GM21423 (cell line): ENCODE measurements around the gene OR10A5.
"Not testable (repeated sequence)": the region's sequence is repeated elsewhere in the genome, so short reads cannot be mapped to it uniquely, and the experiment has no call there.

Source experiments
- ATAC-seq: cut with Tn5 transposase; IDR thresholded peaks from one replicate; pipeline ENCODE4 v1.9.1; 2021; ENCODE audit warnings: mild to moderate bottlenecking, moderate library complexity; ENCODE audit not compliant: unreplicated experiment

The OR10A5 gene

GRCh38 chr11:6875761-6876160, 30.3 kb downstream of the OR10A5 start:
- no peak for ATAC-seq

- no peak for ATAC-seq
Observed at GRCh38 chr11:6876325-6876724, 30.8 kb downstream of the OR10A5 start, which contains the start of gene OR10A4. TSS of gene OR10A4 (plus strand) at chr11:6876625. CDS start at chr11:6876648, 23 bp downstream.

DNA sequence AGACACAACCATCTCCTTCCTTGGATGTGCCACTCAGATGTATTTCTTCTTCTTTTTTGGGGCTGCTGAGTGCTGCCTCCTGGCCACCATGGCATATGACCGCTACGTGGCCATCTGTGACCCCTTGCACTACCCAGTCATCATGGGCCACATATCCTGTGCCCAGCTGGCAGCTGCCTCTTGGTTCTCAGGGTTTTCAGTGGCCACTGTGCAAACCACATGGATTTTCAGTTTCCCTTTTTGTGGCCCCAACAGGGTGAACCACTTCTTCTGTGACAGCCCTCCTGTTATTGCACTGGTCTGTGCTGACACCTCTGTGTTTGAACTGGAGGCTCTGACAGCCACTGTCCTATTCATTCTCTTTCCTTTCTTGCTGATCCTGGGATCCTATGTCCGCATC, 31.4 kb downstream of the OR10A5 start:
- ATAC-seq = no peak

- ATAC-seq = no peak
Observed at GRCh38 chr11:6882751-6883150, 37.3 kb downstream of the OR10A5 start.

- ATAC-seq = not testable (repeated sequence)
Observed at GRCh38 chr11:6887711-6888110, 42.2 kb downstream of the OR10A5 start.

DNA sequence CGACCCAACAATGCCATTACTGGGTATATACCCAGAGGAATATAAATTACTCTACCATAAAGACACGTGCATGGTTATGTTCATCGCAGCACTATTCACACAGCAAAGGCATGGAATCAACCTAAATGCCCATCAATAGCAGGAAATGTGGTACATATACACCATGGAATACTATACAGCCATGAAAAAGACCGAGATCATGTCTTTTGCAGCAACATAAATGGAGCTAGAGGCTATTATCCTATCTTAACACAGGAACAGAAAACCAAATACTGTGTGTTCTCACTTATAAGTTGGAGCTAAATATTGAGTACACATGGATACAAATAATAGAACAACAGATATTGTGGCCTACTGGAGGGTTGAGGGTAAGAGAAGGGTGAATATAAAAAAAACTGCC, 43.3 kb downstream of the OR10A5 start:
- ATAC-seq = no peak

DNA sequence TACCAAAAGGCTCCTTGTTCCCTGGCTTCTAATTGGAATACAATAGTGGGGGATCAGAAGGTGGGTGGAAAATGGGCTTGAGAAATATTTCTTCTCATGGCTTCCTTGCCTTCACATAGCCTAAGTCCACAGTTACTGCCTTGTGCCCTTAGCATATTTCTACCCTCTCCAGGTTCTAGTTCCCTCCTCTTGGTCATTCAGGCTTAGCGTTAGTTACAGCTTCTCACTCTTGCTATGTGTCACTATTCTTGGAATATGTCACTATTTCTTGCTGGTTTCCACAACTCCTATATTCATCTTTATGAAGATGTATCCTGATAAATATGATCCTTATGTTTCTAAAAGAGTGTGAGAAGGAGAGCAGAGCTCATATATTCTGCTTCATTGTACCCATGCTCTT, 44.4 kb downstream of the OR10A5 start:
- no peak for ATAC-seq

- no peak for ATAC-seq
Observed at GRCh38 chr11:6892400-6892799, 46.9 kb downstream of the OR10A5 start, which contains the start of gene OR2D2. TSS of gene OR2D2 (minus strand) at chr11:6892500. CDS start at chr11:6892500, 0 bp downstream.

DNA sequence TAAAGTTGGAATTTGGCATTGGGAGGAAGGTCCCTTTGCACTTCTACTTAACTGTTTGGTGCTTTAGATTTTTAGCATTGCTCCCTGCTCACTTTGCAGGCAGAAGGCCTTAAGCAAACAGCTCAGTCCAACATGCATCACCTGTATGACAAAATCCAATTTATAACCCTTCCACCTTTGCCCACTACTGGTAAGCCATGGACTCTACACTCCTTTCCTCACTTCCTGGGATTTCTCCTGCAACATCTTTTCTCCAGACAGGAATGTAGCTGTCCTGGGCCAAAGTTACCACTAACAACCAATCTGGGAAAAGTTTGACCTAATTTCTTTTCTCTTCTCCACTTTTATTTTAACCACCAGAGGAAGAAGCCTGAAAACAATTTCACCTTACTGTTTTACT, 48.6 kb downstream of the OR10A5 start:
- no peak for ATAC-seq

DNA sequence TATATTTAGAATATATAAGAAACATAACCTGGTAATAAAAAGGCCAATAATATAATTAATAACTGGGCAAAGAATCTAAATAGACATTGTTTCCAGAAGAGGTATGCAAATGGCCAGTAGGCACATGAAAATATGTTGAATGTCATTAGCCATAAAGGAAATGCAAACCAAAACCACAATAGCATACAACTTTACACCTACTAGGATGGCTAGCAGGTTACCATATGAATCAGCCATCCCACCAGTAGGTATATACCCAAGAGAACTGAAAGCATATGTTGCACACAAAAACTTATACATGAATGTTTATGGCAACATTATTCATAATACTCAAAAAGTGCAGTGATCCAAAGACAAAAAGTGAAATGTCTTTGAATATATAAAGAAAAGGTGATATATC, 49.5 kb downstream of the OR10A5 start:
- peak; percentile 80 for ATAC-seq
